Stimulated activated CD4-positive, alpha-beta T cell treated with anti-CD3 and anti-CD28 coated beads, TNF-alpha, amount 100 ng/mL, for 24 hours (primary cell): ENCODE data around the gene CFAP61.
"Not testable (repeated sequence)": the region's sequence is repeated elsewhere in the genome, so short reads cannot be mapped to it uniquely, and the experiment has no call there.

Experiments used
- DNase-seq, 3 experiments: peaks; one replicate each; pipeline ENCODE4 v3.0.0-alpha.2; 2020; ENCODE audit warnings: low read depth in 3 of 3

The CFAP61 gene

GRCh38 chr20:20233041-20233514 lies 180.7 kb downstream of the CFAP61 start:
- DNase-seq: no peak

- no peak for DNase-seq
These were observed 183.3 kb downstream of the CFAP61 start for GRCh38 chr20:20235681-20236080.

GRCh38 chr20:20237093-20237959 lies 185.0 kb downstream of the CFAP61 start:
- peak in 1 of 3 experiments; percentile 9 for DNase-seq

DNA sequence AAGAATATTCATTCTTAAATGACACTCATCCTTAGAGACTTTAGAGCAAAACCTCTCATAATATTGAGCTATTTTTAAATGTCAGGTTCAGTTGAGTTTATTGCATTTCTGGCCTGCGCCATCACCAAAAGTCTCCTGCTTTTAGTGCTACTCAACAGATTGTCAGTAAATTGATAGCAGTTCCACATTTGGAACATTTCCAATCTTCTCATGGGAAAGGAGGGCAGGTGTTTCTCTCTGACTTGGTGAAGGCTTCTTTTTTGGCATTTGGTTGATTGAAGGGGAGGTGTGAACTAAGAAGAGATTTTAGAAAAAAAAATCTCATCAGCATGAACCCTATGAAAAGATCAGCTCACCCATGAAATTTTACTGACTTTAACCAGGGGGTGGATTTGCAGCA lies 189.6 kb downstream of the CFAP61 start:
- DNase-seq: no peak

DNA sequence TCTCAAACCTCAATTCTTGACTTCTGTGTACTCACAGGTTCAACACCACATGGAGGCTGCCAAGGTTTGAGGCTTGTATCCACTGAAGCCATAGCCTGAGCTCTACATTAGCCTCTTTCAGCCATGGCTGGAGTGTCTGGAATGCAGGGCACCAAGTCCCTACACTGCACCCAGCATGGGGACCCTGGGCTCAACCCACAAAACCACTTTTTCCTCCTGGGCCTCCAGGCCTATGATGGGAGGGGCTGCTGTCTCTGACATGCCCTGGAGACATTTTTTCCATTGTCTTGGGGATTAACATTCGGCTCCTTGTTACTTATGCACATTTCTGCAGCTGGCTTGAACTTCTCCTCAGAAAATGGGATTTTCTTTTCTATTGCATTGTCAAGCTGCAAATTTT lies 192.1 kb downstream of the CFAP61 start:
- DNase-seq: not testable (repeated sequence)

DNA sequence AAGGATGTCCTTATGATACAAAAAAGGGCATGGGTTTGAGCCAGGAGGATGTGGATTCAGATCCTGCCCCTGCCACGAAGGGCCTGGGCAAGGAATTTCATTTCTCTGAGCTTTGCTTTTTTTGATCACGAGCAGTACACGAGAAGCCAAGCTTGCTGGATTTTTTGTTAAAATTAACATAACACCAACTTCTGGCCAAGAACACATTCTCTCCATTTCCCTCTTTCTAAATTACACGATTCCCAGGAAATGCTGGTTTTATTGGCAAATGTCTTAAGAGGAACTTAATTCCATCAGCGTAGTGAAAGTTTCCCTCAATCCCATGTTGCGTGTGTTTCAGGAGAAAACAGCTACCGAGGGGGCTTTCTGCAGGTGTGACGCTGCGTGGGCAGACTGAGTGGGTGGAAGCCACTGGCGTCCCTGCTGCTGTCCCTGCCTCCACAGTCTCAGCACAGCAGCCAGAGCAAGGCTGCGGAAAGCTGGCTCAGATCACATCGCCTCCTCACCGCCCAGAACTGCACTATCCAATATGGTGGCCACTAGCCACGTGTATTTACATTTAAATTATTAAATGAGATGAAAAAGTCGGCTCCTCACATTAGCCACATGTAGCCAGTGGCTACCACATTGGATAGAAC lies 194.8 kb downstream of the CFAP61 start:
- DNase-seq: no peak

DNA sequence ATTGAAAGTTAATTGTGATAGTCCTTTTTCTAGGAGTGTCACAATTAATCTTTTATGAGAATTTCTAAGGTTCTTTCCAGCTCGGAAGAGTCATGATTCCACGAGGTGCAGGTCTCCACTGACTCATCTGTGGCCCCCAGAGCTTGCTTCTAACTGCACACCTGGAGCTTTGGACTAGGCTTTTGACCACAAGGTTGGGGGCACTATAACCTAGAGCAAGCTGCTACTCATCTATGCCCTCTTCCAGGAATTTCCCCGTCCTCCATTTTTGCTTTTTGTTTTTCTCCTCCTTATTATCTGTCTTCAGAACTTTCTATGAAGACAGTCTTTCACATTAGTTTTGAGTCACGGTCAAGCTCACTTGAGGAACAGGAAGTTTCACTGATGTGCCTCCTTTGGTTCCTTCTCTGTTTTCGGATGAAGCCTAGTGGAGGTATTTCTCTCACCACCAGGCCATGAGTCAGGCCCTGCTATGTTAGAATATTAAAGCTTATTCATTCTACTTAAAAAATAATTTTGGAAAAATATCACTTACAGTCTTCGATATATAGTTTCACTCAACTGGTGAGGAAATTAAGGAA lies 196.4 kb downstream of the CFAP61 start:
- no peak for DNase-seq

DNA sequence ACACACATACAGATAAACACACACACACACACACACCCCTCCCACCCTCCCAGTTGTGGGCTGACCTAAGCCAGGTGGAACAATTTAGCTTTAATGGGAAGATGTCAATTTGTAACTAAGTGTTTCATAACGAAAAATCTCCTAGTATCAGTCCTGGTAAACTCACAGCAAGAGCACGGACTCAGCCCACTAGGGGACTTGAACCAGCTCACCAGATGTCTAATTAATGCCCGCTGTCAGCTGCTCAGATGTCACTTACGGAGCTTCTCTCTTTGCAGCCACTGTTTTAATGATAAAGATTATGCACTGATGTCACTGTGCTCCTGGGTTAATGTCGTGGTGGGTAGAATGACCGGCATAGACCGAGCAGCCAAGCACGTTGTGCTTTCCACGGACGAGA lies 199.0 kb downstream of the CFAP61 start:
- no peak for DNase-seq

- no peak for DNase-seq
These were observed 199.5 kb downstream of the CFAP61 start for GRCh38 chr20:20251836-20252235.

- DNase-seq: no peak
These were observed 200.9 kb downstream of the CFAP61 start for GRCh38 chr20:20253039-20253743.

DNA sequence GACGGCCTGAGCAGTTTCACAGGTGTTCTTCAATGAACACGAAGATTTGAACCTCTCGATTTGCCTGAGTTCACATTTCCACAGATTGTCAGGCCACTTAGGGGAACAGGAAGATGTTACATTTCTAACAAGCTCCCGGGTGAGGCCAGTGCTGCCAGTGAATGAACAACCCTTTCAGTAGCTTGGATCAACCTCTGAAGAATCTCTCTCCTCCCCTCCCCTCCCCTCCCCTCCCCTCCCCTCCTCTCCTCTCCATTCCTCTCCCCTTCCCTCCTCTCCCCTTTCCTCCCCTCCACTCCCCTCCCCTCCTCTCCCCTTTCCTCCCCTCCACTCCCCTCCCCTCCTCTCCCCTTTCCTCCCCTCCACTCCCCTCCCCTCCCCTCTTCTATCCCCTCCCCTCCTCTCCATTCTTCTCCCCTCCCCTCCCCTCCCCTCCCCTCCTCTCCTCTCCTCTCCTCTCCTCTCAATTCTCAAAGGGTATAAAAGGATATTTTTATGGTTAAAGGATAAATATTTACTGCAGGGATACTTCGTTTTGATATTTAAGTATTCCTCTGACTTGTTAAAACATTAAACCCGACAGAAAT lies 201.5 kb downstream of the CFAP61 start:
- DNase-seq: no peak

DNA sequence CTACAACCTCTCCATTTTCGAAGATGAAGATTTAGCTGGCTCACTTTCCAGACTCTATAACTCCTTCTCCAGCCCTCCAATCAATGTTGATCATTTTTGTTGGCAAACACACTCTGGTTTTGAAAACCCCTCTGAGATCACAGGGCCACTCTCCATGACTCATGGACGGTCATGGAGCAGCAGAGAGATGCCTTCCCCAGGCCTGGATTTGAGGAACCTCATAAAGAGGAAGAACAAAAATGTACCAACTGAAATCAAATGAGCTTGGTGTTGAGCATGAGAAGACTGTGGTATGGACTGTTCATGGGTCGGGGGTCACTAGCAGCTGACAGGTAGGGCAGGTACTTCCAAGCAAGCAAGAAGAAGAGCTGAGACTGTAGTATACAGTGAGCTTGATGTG lies 202.8 kb downstream of the CFAP61 start:
- DNase-seq: no peak

DNA sequence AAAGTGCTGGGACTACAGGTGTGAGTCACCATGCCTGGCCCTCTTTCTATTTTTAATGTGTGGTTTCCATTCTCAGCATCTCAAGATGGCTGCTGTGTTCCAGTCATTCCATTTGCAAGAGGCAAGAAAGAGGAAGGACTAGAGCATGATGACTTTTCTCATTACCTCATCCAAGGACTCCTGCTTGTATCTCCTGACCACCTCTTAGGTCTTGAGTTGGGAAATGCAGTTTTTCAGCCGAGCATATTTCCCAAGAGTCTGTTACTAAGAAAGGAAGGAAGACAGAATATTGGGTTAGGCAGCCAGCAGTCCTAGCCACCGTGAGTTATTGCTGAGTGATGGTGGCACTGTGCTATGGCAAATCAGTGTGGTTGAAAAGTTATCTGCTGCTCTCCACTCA lies 207.2 kb downstream of the CFAP61 start:
- DNase-seq: no peak

GRCh38 chr20:20261159-20261558 lies 208.8 kb downstream of the CFAP61 start:
- DNase-seq: no peak

DNA sequence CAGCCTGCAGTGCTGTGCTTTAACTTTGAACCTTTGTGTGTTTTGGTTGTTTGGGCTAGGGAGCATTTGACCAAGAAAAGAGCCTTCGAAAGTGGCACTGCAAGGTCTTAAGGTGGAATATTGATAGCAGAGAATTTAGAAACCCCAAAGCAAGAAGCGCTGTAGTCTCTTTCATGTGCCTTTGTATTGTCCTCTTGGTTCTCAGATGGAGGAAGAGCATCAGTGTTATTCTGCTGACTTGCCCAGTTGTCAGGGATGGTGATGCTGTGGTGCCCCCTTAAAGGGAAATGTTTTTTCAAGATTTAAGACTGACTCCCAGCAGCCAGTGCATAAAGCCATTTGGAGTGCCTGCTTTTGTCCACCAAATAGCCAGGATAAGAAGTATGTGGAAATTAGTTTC lies 212.9 kb downstream of the CFAP61 start:
- no peak for DNase-seq

- no peak for DNase-seq
These were observed 214.2 kb downstream of the CFAP61 start for GRCh38 chr20:20266552-20266951.

DNA sequence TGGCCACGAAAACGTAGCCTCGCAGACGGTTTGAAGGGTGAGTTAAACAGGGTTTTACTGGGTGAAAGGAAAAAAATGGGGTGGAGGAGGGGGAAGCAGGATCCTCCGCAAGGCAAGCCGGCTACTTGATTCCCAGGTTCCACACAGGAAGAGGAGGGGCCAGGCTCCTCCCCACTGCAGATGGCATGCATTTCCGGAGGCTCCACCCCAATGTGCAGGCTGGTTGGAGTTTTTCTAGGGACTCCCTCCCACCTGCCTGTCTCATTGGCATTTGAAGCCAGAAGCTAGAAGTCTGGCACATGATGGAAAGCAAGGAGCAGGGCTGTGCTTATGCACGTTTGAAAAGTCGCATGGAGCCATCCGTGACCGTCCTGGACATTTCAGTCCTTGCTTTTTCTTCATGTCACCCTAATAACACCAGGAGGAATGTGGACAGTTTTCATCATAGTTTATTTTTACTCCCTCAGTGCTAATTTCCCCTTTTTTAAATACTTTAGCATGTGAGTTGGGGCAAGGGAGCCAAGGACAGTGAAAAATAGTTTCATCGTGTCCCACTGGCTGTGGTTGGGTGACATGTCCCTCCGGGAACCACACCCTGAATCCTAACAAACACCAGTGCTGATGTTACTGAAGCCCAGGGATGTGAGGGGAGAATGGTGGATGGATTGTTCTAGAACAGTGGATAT lies 215.5 kb downstream of the CFAP61 start:
- DNase-seq: no peak

DNA sequence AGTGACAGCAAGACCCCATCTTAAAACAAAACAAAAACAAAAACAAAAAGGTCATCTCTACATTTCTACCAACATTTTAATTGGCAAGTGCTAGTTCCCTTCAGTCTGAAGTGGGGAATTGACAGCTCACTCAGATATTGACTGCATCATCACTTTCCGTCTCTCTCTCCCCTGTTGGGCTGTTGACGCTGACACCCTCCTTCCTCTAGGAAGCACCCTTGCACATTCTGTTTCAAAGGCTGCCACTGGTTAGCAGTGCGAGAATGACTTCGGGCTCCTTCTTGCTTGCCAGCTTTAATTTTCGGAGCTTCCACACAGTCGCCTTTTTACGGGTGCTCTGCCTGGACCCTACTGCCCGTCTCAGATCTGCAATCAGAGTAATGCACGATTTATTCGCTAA lies 218.9 kb downstream of the CFAP61 start:
- DNase-seq: no peak

GRCh38 chr20:20272686-20273085 lies 220.4 kb downstream of the CFAP61 start:
- DNase-seq: no peak

DNA sequence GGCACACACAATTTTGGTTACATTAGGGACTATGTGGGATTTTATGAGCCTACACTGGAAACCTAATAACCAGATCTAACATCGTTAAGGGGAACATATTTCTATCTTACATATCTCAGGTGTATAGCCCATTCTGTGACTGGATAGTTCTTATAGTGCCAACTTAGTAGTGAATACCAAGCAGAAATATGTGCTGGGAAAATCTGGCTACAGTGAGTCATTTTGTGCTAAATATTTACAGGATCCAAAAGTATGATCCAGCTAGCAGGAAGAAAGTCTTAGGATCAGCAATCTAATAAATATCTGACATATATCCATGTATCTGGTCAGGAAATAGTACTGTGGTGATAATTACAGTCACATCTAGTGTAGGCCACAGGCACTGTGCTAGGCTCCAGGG lies 221.0 kb downstream of the CFAP61 start:
- DNase-seq: no peak

DNA sequence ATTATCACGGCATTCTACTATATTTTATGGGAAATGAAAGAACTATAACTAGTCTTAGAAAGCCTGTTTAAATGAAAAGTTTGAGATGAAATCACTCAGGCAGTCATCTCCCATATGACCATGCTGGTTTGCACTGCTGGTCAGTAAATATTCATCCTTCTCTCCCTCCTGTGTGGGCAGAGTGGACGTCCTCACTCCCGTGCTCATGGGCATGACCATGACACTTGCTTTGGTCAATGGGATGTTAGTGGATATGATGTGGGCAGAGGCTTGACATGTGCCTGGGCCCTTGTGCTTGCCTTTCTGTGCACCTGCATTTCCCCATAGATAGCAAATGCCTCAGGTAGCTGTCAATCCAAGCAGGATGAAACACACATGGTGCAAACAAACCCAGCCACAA lies 222.5 kb downstream of the CFAP61 start:
- no peak for DNase-seq
